ENCODE measurements around the gene ZBTB16.
A peak's percentile ranks its signal among the peaks of the same experiment; 100 is the strongest.

The ZBTB16 gene

GRCh38 chr11:114060392-114061047 lies 1.0 kb downstream of the ZBTB16 start:
- H3K4me3 ChIP-seq (ENCODE audit: control insufficient read depth, low read depth, low read length): peak overlapping the region; percentile 87
- DNase-seq (ENCODE audit: low read depth): no peak
- no peak for TF ChIP-seq CTCF (conservative IDR thresholded peaks at IDR 0.05; ENCODE audit: control insufficient read depth, insufficient read depth, low read depth, low read length)

DNA sequence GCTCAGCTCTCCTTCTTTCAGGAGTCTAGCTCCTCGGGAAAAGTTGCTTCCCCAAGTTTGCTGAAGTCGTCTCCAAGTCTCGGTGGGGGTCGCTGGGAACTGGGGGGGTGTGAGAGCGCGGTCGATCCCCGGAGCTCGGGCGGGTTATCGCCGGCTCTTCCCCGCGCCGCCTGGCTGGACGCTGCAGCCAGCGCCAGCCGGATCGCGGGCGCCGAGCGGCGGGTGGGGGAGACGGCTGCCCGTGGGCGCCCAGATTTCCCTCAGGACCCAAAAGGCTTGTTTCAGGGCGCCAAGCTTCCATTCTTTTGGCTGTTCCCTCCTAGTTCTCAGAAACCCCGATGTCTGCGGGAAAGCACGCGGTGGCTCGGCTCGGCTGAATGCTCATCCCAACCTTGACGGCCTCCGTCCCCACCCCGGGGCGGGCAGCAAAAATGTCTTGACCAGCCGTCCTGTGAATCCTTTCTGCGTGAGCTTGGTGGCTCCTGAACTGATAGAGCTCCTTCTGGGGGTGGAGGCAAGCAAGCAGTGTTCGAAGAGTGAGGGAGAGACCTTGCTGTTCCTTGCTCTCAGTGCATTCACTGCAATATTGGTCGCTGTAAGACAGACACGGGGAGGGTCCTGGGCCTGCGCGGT lies 1.7 kb downstream of the ZBTB16 start:
- DNase-seq (ENCODE audit: low read depth): peak; percentile 55
- TF ChIP-seq CTCF (conservative IDR thresholded peaks at IDR 0.05; ENCODE audit: control insufficient read depth, insufficient read depth, low read depth, low read length): no peak

GRCh38 chr11:114061681-114062049 lies 2.2 kb downstream of the ZBTB16 start:
- DNase-seq (ENCODE audit: low read depth): peak; percentile 43
- TF ChIP-seq CTCF (conservative IDR thresholded peaks at IDR 0.05; ENCODE audit: control insufficient read depth, insufficient read depth, low read depth, low read length): no peak
- H3K4me3 ChIP-seq (ENCODE audit: control insufficient read depth, low read depth, low read length): peak overlapping the region; percentile 87

More for the DNA sequence above, 1.7 kb downstream of the ZBTB16 start:
- peak overlapping the region; percentile 87 for H3K4me3 ChIP-seq (ENCODE audit: control insufficient read depth, low read depth, low read length)

GRCh38 chr11:114062272-114062671 lies 2.8 kb downstream of the ZBTB16 start:
- TF ChIP-seq CTCF (conservative IDR thresholded peaks at IDR 0.05; ENCODE audit: control insufficient read depth, insufficient read depth, low read depth, low read length): no peak
- DNase-seq (ENCODE audit: low read depth): no peak
- H3K4me3 ChIP-seq (ENCODE audit: control insufficient read depth, low read depth, low read length): no peak overlapping the region

DNA sequence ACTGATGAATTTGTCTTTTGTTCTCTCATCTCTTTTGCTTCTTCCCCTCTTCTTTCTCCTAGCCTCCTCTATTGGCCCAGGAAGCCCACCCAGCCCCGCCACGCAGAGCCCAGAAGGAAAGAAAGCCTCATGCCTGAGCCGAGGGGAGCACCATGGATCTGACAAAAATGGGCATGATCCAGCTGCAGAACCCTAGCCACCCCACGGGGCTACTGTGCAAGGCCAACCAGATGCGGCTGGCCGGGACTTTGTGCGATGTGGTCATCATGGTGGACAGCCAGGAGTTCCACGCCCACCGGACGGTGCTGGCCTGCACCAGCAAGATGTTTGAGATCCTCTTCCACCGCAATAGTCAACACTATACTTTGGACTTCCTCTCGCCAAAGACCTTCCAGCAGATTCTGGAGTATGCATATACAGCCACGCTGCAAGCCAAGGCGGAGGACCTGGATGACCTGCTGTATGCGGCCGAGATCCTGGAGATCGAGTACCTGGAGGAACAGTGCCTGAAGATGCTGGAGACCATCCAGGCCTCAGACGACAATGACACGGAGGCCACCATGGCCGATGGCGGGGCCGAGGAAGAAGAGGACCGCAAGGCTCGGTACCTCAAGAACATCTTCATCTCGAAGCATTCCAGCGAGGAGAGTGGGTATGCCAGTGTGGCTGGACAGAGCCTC lies 3.8 kb downstream of the ZBTB16 start:
- DNase-seq (ENCODE audit: low read depth): no peak
- TF ChIP-seq CTCF (conservative IDR thresholded peaks at IDR 0.05; ENCODE audit: control insufficient read depth, insufficient read depth, low read depth, low read length): no peak
- H3K4me3 ChIP-seq (ENCODE audit: control insufficient read depth, low read depth, low read length): no peak overlapping the region

DNA sequence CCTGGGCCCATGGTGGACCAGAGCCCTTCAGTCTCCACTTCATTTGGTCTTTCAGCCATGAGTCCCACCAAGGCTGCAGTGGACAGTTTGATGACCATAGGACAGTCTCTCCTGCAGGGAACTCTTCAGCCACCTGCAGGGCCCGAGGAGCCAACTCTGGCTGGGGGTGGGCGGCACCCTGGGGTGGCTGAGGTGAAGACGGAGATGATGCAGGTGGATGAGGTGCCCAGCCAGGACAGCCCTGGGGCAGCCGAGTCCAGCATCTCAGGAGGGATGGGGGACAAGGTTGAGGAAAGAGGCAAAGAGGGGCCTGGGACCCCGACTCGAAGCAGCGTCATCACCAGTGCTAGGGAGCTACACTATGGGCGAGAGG lies 4.3 kb downstream of the ZBTB16 start:
- no peak overlapping the region for H3K4me3 ChIP-seq (ENCODE audit: control insufficient read depth, low read depth, low read length)
- no peak for TF ChIP-seq CTCF (conservative IDR thresholded peaks at IDR 0.05; ENCODE audit: control insufficient read depth, insufficient read depth, low read depth, low read length)
- no peak for DNase-seq (ENCODE audit: low read depth)
